IMR-90 (cell line): Measurements from ENCODE around the gene RRP15. TPM values are rescaled to one million over a fixed set of nuclear protein-coding genes. Genes with fewer than 3 reads are reported as not detected.

Experiments
- ATAC-seq: fragments of 200-7000 bp; cut with Tn5 transposase; 2 replicates; pipeline ENCODE4 v1.9.1; 2020; ENCODE audit warnings: low read depth, mild to moderate bottlenecking, moderate library complexity
- BruUV-seq: library from RNA; stranded (reverse); fragments of 400-500 nt; replicated peaks from 2 replicates; lab custom pipeline; 2021; lab: Mats Ljungman, UMichigan
- CTCF ChIA-PET: fragments of 300-600 bp; formaldehyde crosslinking; extraction: SDS; loops from one replicate; lab custom pipeline; 2021; ENCODE audit warnings: antibody characterized with exemption; lab: Yijun Ruan, JAX
- POLR2A ChIA-PET: fragments of 300-600 bp; sonication (Branson Sonifier 250); formaldehyde crosslinking; loops from one replicate; lab custom pipeline; 2022; ENCODE audit warnings: antibody characterized with exemption; ENCODE audit not compliant: unreplicated experiment; lab: Charles Lee
- DNase-seq: peaks from one replicate; pipeline ENCODE4 v3.0.0; 2013
- H2AFZ ChIP-seq: replicated peaks from 2 replicates; pipeline ENCODE3; 2013; ENCODE audit warnings: low read length, mild to moderate bottlenecking; ENCODE audit not compliant: poor library complexity
- H2AK5ac ChIP-seq: 2 replicates; pipeline ENCODE4 v1.6.1; 2013; ENCODE audit warnings: low read depth, low read length, inconsistent platforms
- H2AK9ac ChIP-seq: replicated peaks from 2 replicates; pipeline ENCODE3; 2013; ENCODE audit warnings: mild to moderate bottlenecking, low read depth, low read length, moderate library complexity; ENCODE audit not compliant: poor library complexity
- H2BK120ac ChIP-seq: 2 replicates; pipeline ENCODE4 v1.6.1; 2013; ENCODE audit warnings: low read depth, low read length, inconsistent platforms
- H2BK15ac ChIP-seq: 3 replicates; pipeline ENCODE4 v1.6.1; 2013; ENCODE audit warnings: low read depth, low read length, inconsistent platforms
- H2BK20ac ChIP-seq: 2 replicates; pipeline ENCODE4 v1.6.1; 2013; ENCODE audit warnings: low read depth, mild to moderate bottlenecking, inconsistent platforms, low read length, moderate library complexity
- H2BK5ac ChIP-seq: 2 replicates; pipeline ENCODE4 v1.6.1; 2013; ENCODE audit warnings: mild to moderate bottlenecking, low read depth, low read length, inconsistent platforms; ENCODE audit not compliant: poor library complexity, severe bottlenecking
- H3K14ac ChIP-seq: replicated peaks from 2 replicates; pipeline ENCODE4 v1.6.1; 2013; ENCODE audit warnings: low read depth, low read length, inconsistent platforms
- H3K18ac ChIP-seq: 2 replicates; pipeline ENCODE4 v1.6.1; 2013; ENCODE audit warnings: low read depth, low read length, control low read depth
- H3K23ac ChIP-seq: 2 replicates; pipeline ENCODE4 v1.6.1; 2013; ENCODE audit warnings: low read depth, low read length, inconsistent platforms
- H3K27ac ChIP-seq: 2 replicates; pipeline ENCODE4 v1.5.1; 2013; ENCODE audit warnings: mild to moderate bottlenecking, control low read depth, low read length; ENCODE audit not compliant: insufficient read depth
- H3K27me3 ChIP-seq: 2 replicates; pipeline ENCODE4 v1.6.1; 2013; ENCODE audit warnings: low read length; ENCODE audit not compliant: control insufficient read depth, insufficient read depth
- H3K36me3 ChIP-seq: 2 replicates; pipeline ENCODE4 v1.6.1; 2013; ENCODE audit warnings: low read length, mixed read lengths; ENCODE audit not compliant: control insufficient read depth, insufficient read depth
- H3K4ac ChIP-seq: 2 replicates; pipeline ENCODE4 v1.6.1; 2013; ENCODE audit warnings: low read depth, low read length, inconsistent platforms
- H3K4me1 ChIP-seq: 2 replicates; pipeline ENCODE4 v1.6.1; 2013; ENCODE audit warnings: low read length, mixed read lengths; ENCODE audit not compliant: control insufficient read depth, insufficient read depth
- H3K4me2 ChIP-seq: 2 replicates; pipeline ENCODE4 v1.6.1; 2013; ENCODE audit warnings: low read depth, mild to moderate bottlenecking, control low read depth, low read length, moderate library complexity
- H3K4me3 ChIP-seq: 2 replicates; pipeline ENCODE4 v1.5.1; 2013; ENCODE audit warnings: low read depth, mild to moderate bottlenecking, control low read depth, low read length, moderate library complexity; ENCODE audit not compliant: insufficient read depth
- H3K56ac ChIP-seq: 2 replicates; pipeline ENCODE4 v1.6.1; 2013; ENCODE audit warnings: low read length, inconsistent platforms; ENCODE audit not compliant: insufficient read depth; ENCODE audit errors: extremely low read depth
- H3K79me1 ChIP-seq, 2 experiments: 2 replicates each; pipeline ENCODE4 v1.6.1; 2013; ENCODE audit warnings: low read length in 2 of 2, inconsistent platforms in 1 of 2, low read depth in 1 of 2
- H3K9ac ChIP-seq: 2 replicates; pipeline ENCODE4 v1.6.1; 2013; ENCODE audit warnings: low read depth, low read length, control low read depth
- H3K9me1 ChIP-seq: 2 replicates; pipeline ENCODE4 v1.6.1; 2013; ENCODE audit warnings: low read length, inconsistent platforms; ENCODE audit not compliant: insufficient read depth
- H3K9me3 ChIP-seq: 2 replicates; pipeline ENCODE4 v1.6.1; 2013; ENCODE audit warnings: low read length; ENCODE audit not compliant: control insufficient read depth, insufficient read depth
- H4K20me1 ChIP-seq: 2 replicates; pipeline ENCODE4 v1.6.1; 2013; ENCODE audit warnings: low read length, inconsistent platforms; ENCODE audit not compliant: insufficient read depth
- H4K5ac ChIP-seq: 2 replicates; pipeline ENCODE4 v1.6.1; 2013; ENCODE audit warnings: mild to moderate bottlenecking, low read depth, low read length, control low read depth
- H4K8ac ChIP-seq, 2 experiments: 2 replicates each; pipeline ENCODE4 v1.6.1; 2013; ENCODE audit warnings: low read depth in 2 of 2, low read length in 2 of 2, control low read depth in 1 of 2, inconsistent platforms in 1 of 2
- H4K91ac ChIP-seq: 2 replicates; pipeline ENCODE4 v1.6.1; 2013; ENCODE audit warnings: low read depth, low read length, inconsistent platforms; ENCODE audit not compliant: insufficient read depth
- CEBPB ChIP-seq: IDR thresholded peaks from 2 replicates; pipeline ENCODE4 v1.6.1; 2012; ENCODE audit warnings: low read depth, low read length, improper control_type of control experiment
- CHD1 ChIP-seq: IDR thresholded peaks from 2 replicates; pipeline ENCODE4 v1.6.1; 2012; ENCODE audit warnings: low read depth, low read length, improper control_type of control experiment
- FOS ChIP-seq: fragments of 150-350 bp; IDR thresholded peaks from 2 replicates; pipeline ENCODE4 v1.6.1; 2016; ENCODE audit warnings: low read depth, low read length
- NFE2L2 ChIP-seq: fragments of 150-350 bp; IDR thresholded peaks from 2 replicates; pipeline ENCODE4 v1.6.1; 2016; ENCODE audit warnings: low read depth, mild to moderate bottlenecking, low read length
- RAD21 ChIP-seq: IDR thresholded peaks from 2 replicates; pipeline ENCODE4 v1.6.1; 2012; ENCODE audit warnings: low read length, improper control_type of control experiment
- RCOR1 ChIP-seq: IDR thresholded peaks from 2 replicates; pipeline ENCODE4 v1.6.1; 2012; ENCODE audit warnings: mild to moderate bottlenecking, low read length, improper control_type of control experiment; ENCODE audit not compliant: insufficient replicate concordance
- WGBS, 2 experiments: methylation state at CpG; one replicate each; pipeline versions ENCODE4 v1.1.5 to v1.1.7; 2013; ENCODE audit warnings: missing lambda C conversion rate in 2 of 2; ENCODE audit not compliant: insufficient read length in 1 of 2; ENCODE audit errors: extremely low coverage in 2 of 2; 5-methylcytosine and 5-hydroxymethylcytosine counted together
- dilution Hi-C: fragments of 300-500 bp; cut with HindIII; formaldehyde crosslinking; loops from one replicate; pipeline ENCODE4 v1.14.3; 2018; ENCODE audit warnings: low sequenced_read_pairs; ENCODE audit not compliant: unreplicated experiment
- in situ Hi-C: fragments of 300-500 bp; cut with MboI; formaldehyde crosslinking; loops from 3 replicates; pipeline ENCODE4 v1.14.3; 2019; ENCODE audit warnings: low sequenced_read_pairs, inconsistent platforms, mixed read lengths
- intact Hi-C: fragments of 100-400 bp; cut with micrococcal nuclease; formaldehyde crosslinking; loops from 2 replicates; pipeline ENCODE4 v1.10.0; 2022
- microRNA-seq, 2 experiments: library from miRNA; stranded (forward) in 1 of 2; unstranded in 1 of 2; fragments of 10-50 nt in 1 of 2; fragments of <30 nt in 1 of 2; gene quantifications in 1 of 2; microRNA quantifications in 1 of 2; one replicate each; pipeline versions ENCODE3 to v1.1.0; 2013 to 2020; ENCODE audit not compliant: insufficient read depth in 1 of 2, insufficient read length in 1 of 2, unreplicated experiment in 1 of 2
- polyA plus RNA-seq, 3 experiments: library from polyadenylated mRNA; depleted of rRNA; stranded (reverse); fragments of >200 nt; gene quantifications; 2 replicates each; pipeline ENCODE4 v1.2.3, GENCODE V29; 2012; ENCODE audit warnings: low replicate concordance in 1 of 3
- small RNA-seq, 5 experiments: library from RNA; depleted of rRNA; stranded (forward); fragments of <200 nt; gene quantifications; one replicate each; pipeline ENCODE3, GENCODE V24; 2012
- total RNA-seq: library from RNA; depleted of rRNA; stranded (reverse); fragments of >200 nt; gene quantifications from 2 replicates; pipeline ENCODE4 v1.2.3, GENCODE V29; 2012; rRNA removed
- TF ChIP-seq, protein P1 (sequence below): fragments of 150-350 bp; IDR thresholded peaks from 2 replicates; pipeline ENCODE4 v1.6.1; 2016; ENCODE audit warnings: low read depth, mild to moderate bottlenecking, low read length, moderate library complexity, borderline replicate concordance

The RRP15 gene
- total and polyA plus RNA-seq, 2 of the 4 experiments (the other 2 are of a cell fraction): 3.1 to 4.1 TPM

DNA sequence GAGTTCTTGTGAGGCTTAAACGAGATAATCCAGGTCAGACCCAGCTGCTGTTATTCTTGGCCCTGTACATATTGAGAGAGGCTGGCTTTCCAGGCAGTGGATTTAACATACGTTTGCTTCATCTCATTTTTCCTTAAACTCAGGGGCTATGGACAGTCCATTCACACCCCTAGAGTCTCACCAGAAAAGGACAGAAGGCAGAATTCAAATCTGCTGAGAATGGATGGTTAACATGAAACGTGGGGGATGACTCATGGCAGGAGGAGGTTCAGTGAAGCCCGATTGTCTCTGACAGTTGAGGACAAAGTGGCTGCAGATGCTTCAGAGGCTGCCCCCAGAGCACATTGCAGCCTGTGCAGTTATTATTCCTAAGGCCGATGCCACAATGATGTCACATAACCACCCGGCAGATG lies 99.5 kb downstream of the RRP15 start:
- Histone ChIP-seq H3K27me3 (no peaks in the 10 kb centered on the region), H2AK9ac (no peak overlapping the region), H4K91ac (no peak overlapping the region; the same call in 1 of the 2 replicates), H2BK5ac (no peak overlapping the region), H2BK15ac (peak overlapping the region; percentile 22; the same call in 2 of the 3 replicates), H4K20me1 (no peaks in the 10 kb centered on the region), H3K27ac (no peak overlapping the region), H3K14ac (no peak overlapping the region), H3K4me2 (no peak overlapping the region), H3K9ac (no peak overlapping the region), H2AFZ (peak overlapping the region; percentile 9), H2AK5ac (no peak overlapping the region), H3K4me3 (no peak overlapping the region), H3K79me1 (peaks cover 3 to 5% of the 10 kb centered on the region in 2 experiments; a peak in 3 of 4 replicates), H3K36me3 (no peaks in the 10 kb centered on the region; the same call in 1 of the 2 replicates), H3K9me3 (no peaks in the 10 kb centered on the region), H3K4me1 (peaks cover 5% of the 10 kb centered on the region), H3K4ac (no peak overlapping the region), H4K8ac (no peak overlapping the region), H4K5ac (no peak overlapping the region), H2BK120ac (no peak overlapping the region), H3K18ac (no peak overlapping the region), H3K56ac (no peak overlapping the region), H3K9me1 (peaks cover 3% of the 10 kb centered on the region; the same call in 1 of the 2 replicates), H2BK20ac (no peak overlapping the region), H3K23ac (no peak overlapping the region)
- peak; percentile 65 for DNase-seq
- intact Hi-C loops (no loop called here), in situ Hi-C loops (no loop called here), dilution Hi-C loops (no loop called here)
- no TSS peak for BruUV-seq
- TF ChIP-seq RAD21 (no peak), CHD1 (no peak), NFE2L2 (no peak), RCOR1 (no peak), FOS (peak; percentile 55), CEBPB (no peak)
- TF ChIP-seq, protein P1, sequence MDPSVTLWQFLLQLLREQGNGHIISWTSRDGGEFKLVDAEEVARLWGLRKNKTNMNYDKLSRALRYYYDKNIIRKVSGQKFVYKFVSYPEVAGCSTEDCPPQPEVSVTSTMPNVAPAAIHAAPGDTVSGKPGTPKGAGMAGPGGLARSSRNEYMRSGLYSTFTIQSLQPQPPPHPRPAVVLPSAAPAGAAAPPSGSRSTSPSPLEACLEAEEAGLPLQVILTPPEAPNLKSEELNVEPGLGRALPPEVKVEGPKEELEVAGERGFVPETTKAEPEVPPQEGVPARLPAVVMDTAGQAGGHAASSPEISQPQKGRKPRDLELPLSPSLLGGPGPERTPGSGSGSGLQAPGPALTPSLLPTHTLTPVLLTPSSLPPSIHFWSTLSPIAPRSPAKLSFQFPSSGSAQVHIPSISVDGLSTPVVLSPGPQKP: no peak
- 11% methylated on average over 2 of the region's 6 CpGs; no CpG with 5 or more reads in 1 of the 2 experiments for WGBS, 2 experiments
- ATAC-seq: peak; percentile 50; the same call in 1 of the 2 replicates
- ChIA-PET POLR2A (no interaction called here), CTCF (interaction anchor here (0.7 to 0.8 kb wide), 2 partner anchors 365 to 565 kb away, joined by 4 read pairs; no protein-coding TSS in a partner anchor)

Small RNAs within 50 kb of the gene (microRNA-seq; reads per million reads assigned to microRNA genes)
- not detected for gene AC096638.1 (ENCODE audit: insufficient read depth, insufficient read length)

Small RNAs within 50 kb of the gene (small RNA-seq; reads per million reads assigned to genes)
- 0 reads per million in 5 experiments for gene AC096638.1

Other genes starting within 250 kb of the RRP15 start
- gene TGFB2, start 60.0 kb downstream of the RRP15 start, total RNA-seq: 3.8 and 5.3 TPM in 2 replicates
- 2.3 and 3.7 TPM in 2 replicates for gene TGFB2, start 60.0 kb downstream of the RRP15 start, polyA plus RNA-seq (2012; rRNA removed)